ENCODE results near the gene TFDP1. TPM values are rescaled to one million over a fixed set of nuclear protein-coding genes. Genes with fewer than 3 reads are reported as not detected.

Gene TFDP1
- total RNA-seq, 4 donors from 2014 or later = 55.7 to 82.1 (median 59.5) TPM

GRCh38 chr13:113558461-113558860 lies 26.1 kb upstream of the TFDP1 start:
- H3K9me3 ChIP-seq = no peaks in the 10 kb centered on the region
- H3K4me3 ChIP-seq = no peak overlapping the region
- no peaks in the 10 kb centered on the region for H3K27me3 ChIP-seq
- H3K4me1 ChIP-seq = no peaks in the 10 kb centered on the region
- H3K36me3 ChIP-seq = peaks cover 0 to 9% (median 0%) of the 10 kb centered on the region in 3 donors
- no peak overlapping the region for H3K27ac ChIP-seq
- 80 to 89% methylated on average over 2 to 5 of the region's 6 CpGs for WGBS, 2 donors
- TF ChIP-seq CTCF (IDR thresholded peaks at IDR 0.05) (no peak), POLR2A (IDR thresholded peaks at IDR 0.05) (no peak)
- intact Hi-C loops (cut with DNase I) = no loop called here
- DNase-seq = no peak

GRCh38 chr13:113559061-113559460 lies 25.5 kb upstream of the TFDP1 start:
- Histone ChIP-seq H3K27ac (no peak overlapping the region), H3K36me3 (peaks cover 0 to 3% (median 0%) of the 10 kb centered on the region in 3 donors), H3K4me1 (no peaks in the 10 kb centered on the region), H3K27me3 (no peaks in the 10 kb centered on the region), H3K4me3 (no peak overlapping the region), H3K9me3 (no peaks in the 10 kb centered on the region)
- WGBS, 2 donors = 78 to 81% methylated on average over 7 of the region's 7 CpGs
- no peak for DNase-seq
- intact Hi-C loops (cut with DNase I) = no loop called here
- no peak for TF ChIP-seq CTCF (IDR thresholded peaks at IDR 0.05)
- TF ChIP-seq POLR2A (IDR thresholded peaks at IDR 0.05) = no peak

- intact Hi-C loops (cut with DNase I) = no loop called here
- Histone ChIP-seq H3K36me3 (no peaks in the 10 kb centered on the region), H3K4me1 (no peaks in the 10 kb centered on the region), H3K9me3 (no peaks in the 10 kb centered on the region), H3K4me3 (no peak overlapping the region), H3K27me3 (no peaks in the 10 kb centered on the region), H3K27ac (no peak overlapping the region)
- no peak for DNase-seq
- TF ChIP-seq CTCF (IDR thresholded peaks at IDR 0.05) (no peak), POLR2A (IDR thresholded peaks at IDR 0.05) (no peak)
- 81 to 94% methylated on average over 9 to 29 of the region's 56 CpGs for WGBS, 2 donors
Observed at GRCh38 chr13:113559901-113560644, 24.5 kb upstream of the TFDP1 start.

GRCh38 chr13:113560645-113561416 lies 23.7 kb upstream of the TFDP1 start:
- 82 to 91% methylated on average over 3 to 8 of the region's 18 CpGs for WGBS, 2 donors
- DNase-seq = no peak
- Histone ChIP-seq H3K4me1 (no peaks in the 10 kb centered on the region), H3K27me3 (no peaks in the 10 kb centered on the region), H3K9me3 (no peaks in the 10 kb centered on the region), H3K27ac (no peak overlapping the region), H3K4me3 (no peak overlapping the region), H3K36me3 (no peaks in the 10 kb centered on the region)
- TF ChIP-seq CTCF (IDR thresholded peaks at IDR 0.05) (no peak), POLR2A (IDR thresholded peaks at IDR 0.05) (no peak)
- intact Hi-C loops (cut with DNase I) = no loop called here

GRCh38 chr13:113561417-113562084 lies 23.0 kb upstream of the TFDP1 start:
- no peaks in the 10 kb centered on the region for H3K36me3 ChIP-seq
- H3K27ac ChIP-seq = no peak overlapping the region
- H3K9me3 ChIP-seq = no peaks in the 10 kb centered on the region
- TF ChIP-seq POLR2A (IDR thresholded peaks at IDR 0.05) = no peak
- TF ChIP-seq CTCF (IDR thresholded peaks at IDR 0.05) = no peak
- no peaks in the 10 kb centered on the region for H3K4me1 ChIP-seq
- H3K4me3 ChIP-seq = no peak overlapping the region
- 82 to 91% methylated on average over 9 of the region's 19 CpGs for WGBS, 2 donors
- no peak for DNase-seq
- intact Hi-C loops (cut with DNase I) = no loop called here
- no peaks in the 10 kb centered on the region for H3K27me3 ChIP-seq
